Gastrocnemius medialis (tissue), 4 donors: ENCODE results near the gene PIGQ. TPM values are rescaled to one million over a fixed set of nuclear protein-coding genes. Genes with fewer than 3 reads are reported as not detected.

ENCODE experiments used
- ATAC-seq, 2 donors: fragments of 150-250 bp; one replicate each; pipeline ENCODE4 v1.9.1; 2016
- DNase-seq, 2 donors: peaks; one replicate each; pipeline ENCODE4 v3.0.0-alpha.2; 2019
- H3K27ac ChIP-seq, 4 donors: fragments of 200-600 bp; sonication (generic); 1 replicate in 1 of 4; 2 replicates in 3 of 4; pipeline ENCODE4 v1.5.1; 2016 to 2018; ENCODE audit warnings: mild to moderate bottlenecking in 2 of 4, moderate library complexity in 1 of 4
- H3K27me3 ChIP-seq, 3 donors: fragments of 200-600 bp; sonication (generic) in 2 of 3; 1 replicate in 1 of 3; 2 replicates in 2 of 3; pipeline versions ENCODE4 v1.5.1 to v1.6.0; 2016 to 2019; ENCODE audit warnings: mild to moderate bottlenecking in 1 of 3, moderate library complexity in 1 of 3
- H3K36me3 ChIP-seq, 2 donors: fragments of 200-600 bp; sonication (generic) in 1 of 2; one replicate each; pipeline ENCODE4 v1.5.1; 2017 to 2018
- H3K4me1 ChIP-seq, 2 donors: fragments of 200-600 bp; sonication (generic) in 1 of 2; one replicate each; pipeline ENCODE4 v1.5.1; 2016 to 2017; ENCODE audit warnings: mild to moderate bottlenecking in 2 of 2
- H3K4me3 ChIP-seq, 4 donors: fragments of 200-600 bp; sonication (generic) in 3 of 4; 1 replicate in 1 of 4; 2 replicates in 3 of 4; pipeline ENCODE4 v1.5.1; 2016 to 2019; ENCODE audit warnings: mild to moderate bottlenecking in 2 of 4
- H3K9me3 ChIP-seq, 3 donors: fragments of 200-600 bp; sonication (generic) in 2 of 3; 1 replicate in 1 of 3; 2 replicates in 2 of 3; pipeline ENCODE4 v1.5.1; 2016 to 2019
- CTCF ChIP-seq, 5 experiments: fragments of 450-650 bp in 3 of 5; fragments of 200-600 bp in 2 of 5; sonication (generic) in 2 of 5; IDR thresholded peaks in 4 of 5; conservative IDR thresholded peaks in 1 of 5; 1 replicate in 4 of 5; 2 replicates in 1 of 5; pipeline ENCODE4 v1.5.1; 2016 to 2019; ENCODE audit warnings: antibody characterized with exemption in 5 of 5, mild to moderate bottlenecking in 3 of 5, moderate library complexity in 3 of 5
- POLR2A ChIP-seq, 2 donors: fragments of 450-650 bp; IDR thresholded peaks; one replicate each; pipeline ENCODE4 v1.6.1; 2017; ENCODE audit warnings: antibody characterized with exemption in 2 of 2, mild to moderate bottlenecking in 2 of 2, moderate library complexity in 2 of 2
- in situ Hi-C, 4 donors: fragments of 200-750 bp; cut with MboI; loops; one replicate each; pipeline versions ENCODE4 v1.15.0 to v1.8.0; 2017; ENCODE audit warnings: low sequenced_read_pairs in 4 of 4
- intact Hi-C: fragments of 100-400 bp; cut with DNase I; formaldehyde crosslinking; loops from one replicate; pipeline ENCODE4 v1.15.1; 2023; ENCODE audit warnings: low total_unique reads
- total RNA-seq, 4 donors: library from RNA; depleted of rRNA; stranded (reverse); fragments of >200 nt; gene quantifications; one replicate each; pipeline versions ENCODE4 v1.1.0 to v1.2.3, GENCODE V29; 2016

PIGQ gene
- total RNA-seq, 4 donors from 2014 or later, result 22.2 to 47.3 (median 38.5) TPM

- peaks cover 22 to 33% of the 10 kb centered on the region in 2 donors for H3K4me1 ChIP-seq
- no peak overlapping the region for H3K4me3 ChIP-seq
- no peaks in the 10 kb centered on the region for H3K9me3 ChIP-seq
- in situ Hi-C loops (no loop called here), intact Hi-C loops (no loop called here)
- ATAC-seq (no peak), DNase-seq (peak in 1 of 2 donors; percentile 65)
- TF ChIP-seq CTCF (IDR thresholded peaks at IDR 0.05 in 4 of 5, conservative IDR thresholded peaks at IDR 0.05 in 1 of 5) (no peak), POLR2A (IDR thresholded peaks at IDR 0.05) (no peak)
- H3K36me3 ChIP-seq, result no peaks in the 10 kb centered on the region
- no peaks in the 10 kb centered on the region for H3K27me3 ChIP-seq
- no peak overlapping the region for H3K27ac ChIP-seq
Measured at GRCh38 chr16:585351-585750, 15.6 kb downstream of the PIGQ start.

- TF ChIP-seq CTCF (IDR thresholded peaks at IDR 0.05 in 4 of 5, conservative IDR thresholded peaks at IDR 0.05 in 1 of 5), result no peak
- TF ChIP-seq POLR2A (IDR thresholded peaks at IDR 0.05), result no peak
- H3K27ac ChIP-seq, result no peak overlapping the region
- in situ Hi-C loops, result no loop called here
- no peaks in the 10 kb centered on the region for H3K27me3 ChIP-seq
- H3K4me3 ChIP-seq, result no peak overlapping the region
- H3K4me1 ChIP-seq, result peaks cover 28 to 33% of the 10 kb centered on the region in 2 donors
- intact Hi-C loops, result no loop called here
- H3K9me3 ChIP-seq, result no peaks in the 10 kb centered on the region
- DNase-seq (no peak), ATAC-seq (no peak)
- H3K36me3 ChIP-seq, result no peaks in the 10 kb centered on the region
Measured at GRCh38 chr16:586047-586644, 16.4 kb downstream of the PIGQ start.

- peak in 1 of 2 donors; percentile 57 for DNase-seq
- no peak for ATAC-seq
- in situ Hi-C loops (no loop called here), intact Hi-C loops (no loop called here)
- Histone ChIP-seq H3K9me3 (no peaks in the 10 kb centered on the region), H3K36me3 (no peaks in the 10 kb centered on the region), H3K27ac (peak overlapping the region; percentile 96 to 99 (median 98)), H3K4me1 (peaks cover 35 to 41% of the 10 kb centered on the region in 2 donors), H3K4me3 (peak overlapping the region in 3 of 4 donors; percentile 89 to 94 (median 89)), H3K27me3 (no peaks in the 10 kb centered on the region)
- TF ChIP-seq POLR2A (IDR thresholded peaks at IDR 0.05) (no peak), CTCF (IDR thresholded peaks at IDR 0.05 in 4 of 5, conservative IDR thresholded peaks at IDR 0.05 in 1 of 5) (no peak)
Measured at GRCh38 chr16:586645-587590, 17.1 kb downstream of the PIGQ start.

GRCh38 chr16:588639-588888, 18.8 kb downstream of the PIGQ start:
- in situ Hi-C loops (no loop called here), intact Hi-C loops (no loop called here)
- DNase-seq (peak in 1 of 2 donors; percentile 50), ATAC-seq (peak in 1 of 2 donors; percentile 1)
- TF ChIP-seq POLR2A (IDR thresholded peaks at IDR 0.05) (no peak), CTCF (IDR thresholded peaks at IDR 0.05 in 4 of 5, conservative IDR thresholded peaks at IDR 0.05 in 1 of 5) (no peak)
- no peaks in the 10 kb centered on the region for H3K9me3 ChIP-seq
- H3K36me3 ChIP-seq, result no peaks in the 10 kb centered on the region
- no peaks in the 10 kb centered on the region for H3K27me3 ChIP-seq
- peaks cover 50 to 56% of the 10 kb centered on the region in 2 donors for H3K4me1 ChIP-seq
- H3K27ac ChIP-seq, result peak overlapping the region; percentile 96 to 99 (median 98)
- peak overlapping the region; percentile 85 to 94 (median 89) for H3K4me3 ChIP-seq
